ENCODE results near the gene TPT1.

- TF ChIP-seq SNAI2 (CRISPR knock-in tag; IDR thresholded peaks at IDR 0.05) = no peak
- no peak for TF ChIP-seq GLIS3 (CRISPR knock-in tag; IDR thresholded peaks at IDR 0.05)
- no peak for TF ChIP-seq ZFP30 (CRISPR knock-in tag; IDR thresholded peaks at IDR 0.05)
- TF ChIP-seq ISL1 (CRISPR knock-in tag; IDR thresholded peaks at IDR 0.05) = no peak
- TF ChIP-seq TOX (CRISPR knock-in tag; IDR thresholded peaks at IDR 0.05; ENCODE audit: borderline replicate concordance) = no peak
- TF ChIP-seq ZNF70 (CRISPR knock-in tag; IDR thresholded peaks at IDR 0.05) = no peak
- no peak for TF ChIP-seq ZNF8 (CRISPR knock-in tag; IDR thresholded peaks at IDR 0.05)
Measured at GRCh38 chr13:45325806-45326205, 15.2 kb downstream of the TPT1 start.

Data from SK-N-SH treated with all-trans-retinoic acid at 6 μM for 48 hours (cell line).